ENCODE data around the gene FN3KRP. TPM values are rescaled to one million over a fixed set of nuclear protein-coding genes. Genes with fewer than 3 reads are reported as not detected.
A peak's percentile ranks its signal among the peaks of the same experiment; 100 is the strongest.

FN3KRP gene
- total and polyA plus RNA-seq, 8 donors = 24.7 to 55.6 (median 49.8) TPM

GRCh38 chr17:82748756-82749155 is 32.2 kb downstream of the FN3KRP start:
- Histone ChIP-seq H3K4me3 (no peak overlapping the region), H3K27ac (no peak overlapping the region), H3K36me3 (no peaks in the 10 kb centered on the region), H3K9me3 (peaks cover 0 to 7% of the 10 kb centered on the region in 2 donors), H3K27me3 (peaks cover 0 to 7% of the 10 kb centered on the region in 2 donors), H3K4me1 (peaks cover 8 to 12% of the 10 kb centered on the region in 2 donors)
- ATAC-seq = no peak
- DNase-seq = no peak
- TF ChIP-seq CTCF (IDR thresholded peaks at IDR 0.05) = no peak
- intact Hi-C loops (cut with DNase I) = no loop called here

GRCh38 chr17:82750241-82750908 is 33.9 kb downstream of the FN3KRP start:
- Histone ChIP-seq H3K27me3 (peaks cover 0 to 7% of the 10 kb centered on the region in 2 donors), H3K4me3 (no peak overlapping the region), H3K4me1 (peaks cover 8 to 12% of the 10 kb centered on the region in 2 donors), H3K9me3 (peaks cover 0 to 7% of the 10 kb centered on the region in 2 donors), H3K36me3 (no peaks in the 10 kb centered on the region), H3K27ac (no peak overlapping the region)
- ATAC-seq (no peak), DNase-seq (no peak)
- no peak for TF ChIP-seq CTCF (IDR thresholded peaks at IDR 0.05)
- intact Hi-C loops (cut with DNase I) = no loop called here

GRCh38 chr17:82751171-82751570 is 34.7 kb downstream of the FN3KRP start:
- peak overlapping the region in 1 of 2 donors; percentile 37 for H3K27ac ChIP-seq
- H3K4me1 ChIP-seq = peaks cover 8 to 12% of the 10 kb centered on the region in 2 donors
- no peak for DNase-seq
- H3K9me3 ChIP-seq = peaks cover 0 to 4% of the 10 kb centered on the region in 2 donors
- peaks cover 0 to 7% of the 10 kb centered on the region in 2 donors for H3K27me3 ChIP-seq
- no peak for ATAC-seq
- H3K4me3 ChIP-seq = peak overlapping the region; percentile 45 to 97
- no peak for TF ChIP-seq CTCF (IDR thresholded peaks at IDR 0.05)
- H3K36me3 ChIP-seq = peaks cover 0 to 1% of the 10 kb centered on the region in 2 donors
- intact Hi-C loops (cut with DNase I) = no loop called here

GRCh38 chr17:82751571-82752370 is 35.3 kb downstream of the FN3KRP start, which contains the start of gene TBCD:
Gene TBCD, plus strand, starts transcription at chr17:82752065. Its CDS starts 129 bp downstream, at chr17:82752194.
- peak; percentile 88 to 95 (median 93) for DNase-seq
- peak; percentile 95 for ATAC-seq
- peak within 1 kb of the TSS; percentile 61 to 97 for H3K4me3 ChIP-seq
- H3K36me3 ChIP-seq = peaks cover 0 to 5% of the 10 kb centered on the region in 2 donors
- no peaks in the 10 kb centered on the region for H3K9me3 ChIP-seq
- peaks cover 0 to 7% of the 10 kb centered on the region in 2 donors for H3K27me3 ChIP-seq
- peak within 1 kb of the TSS; percentile 73 to 78 for H3K27ac ChIP-seq
- peaks cover 8 to 12% of the 10 kb centered on the region in 2 donors for H3K4me1 ChIP-seq
- TF ChIP-seq CTCF (IDR thresholded peaks at IDR 0.05) = no peak
- intact Hi-C loops (cut with DNase I) = no loop called here
